NCI-H128 (cell line): ENCODE data around the gene THRB.

Source experiments
- DNase-seq: peaks from one replicate; lab custom pipeline; 2025; ENCODE audit not compliant: unreplicated experiment; lab: John Stamatoyannopoulos, UW

The THRB gene

DNA sequence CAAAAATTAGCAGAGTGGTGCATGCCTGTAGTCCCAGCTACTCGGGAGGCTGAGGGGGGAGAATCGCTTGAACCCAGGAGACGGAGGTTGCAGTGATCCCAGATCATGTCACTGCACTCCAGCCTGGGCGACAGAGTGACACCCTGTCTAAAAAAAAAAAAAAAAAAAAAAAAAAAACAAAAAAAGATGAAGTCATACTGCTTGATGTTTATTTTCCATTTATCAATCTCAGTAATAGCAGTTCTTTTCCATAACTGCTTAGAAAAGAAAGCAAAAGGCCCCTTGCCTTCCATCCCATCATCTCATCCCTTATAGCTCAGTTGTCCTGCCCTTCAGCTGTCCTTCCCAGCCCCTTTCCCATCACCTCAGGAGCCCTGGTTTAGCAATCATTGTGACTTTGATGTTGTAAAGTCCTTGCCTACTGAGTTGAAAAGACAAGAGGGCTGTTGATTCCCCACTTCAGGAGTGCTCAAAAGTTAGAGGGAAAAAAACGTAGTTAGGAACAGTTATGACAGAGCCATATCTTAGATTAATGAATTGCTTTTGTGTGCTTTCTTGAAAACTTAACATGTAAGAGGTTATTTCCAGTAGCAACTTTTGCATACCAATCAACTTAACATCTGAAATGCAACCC is 18.0 kb upstream of the THRB start:
- no peak for DNase-seq

GRCh38 chr3:24510030-24510648 is 15.5 kb upstream of the THRB start:
- no peak for DNase-seq

- no peak for DNase-seq
These were observed 13.8 kb upstream of the THRB start for GRCh38 chr3:24508423-24508839.

- DNase-seq, result no peak
These were observed 13.2 kb upstream of the THRB start for GRCh38 chr3:24507776-24508422.

DNA sequence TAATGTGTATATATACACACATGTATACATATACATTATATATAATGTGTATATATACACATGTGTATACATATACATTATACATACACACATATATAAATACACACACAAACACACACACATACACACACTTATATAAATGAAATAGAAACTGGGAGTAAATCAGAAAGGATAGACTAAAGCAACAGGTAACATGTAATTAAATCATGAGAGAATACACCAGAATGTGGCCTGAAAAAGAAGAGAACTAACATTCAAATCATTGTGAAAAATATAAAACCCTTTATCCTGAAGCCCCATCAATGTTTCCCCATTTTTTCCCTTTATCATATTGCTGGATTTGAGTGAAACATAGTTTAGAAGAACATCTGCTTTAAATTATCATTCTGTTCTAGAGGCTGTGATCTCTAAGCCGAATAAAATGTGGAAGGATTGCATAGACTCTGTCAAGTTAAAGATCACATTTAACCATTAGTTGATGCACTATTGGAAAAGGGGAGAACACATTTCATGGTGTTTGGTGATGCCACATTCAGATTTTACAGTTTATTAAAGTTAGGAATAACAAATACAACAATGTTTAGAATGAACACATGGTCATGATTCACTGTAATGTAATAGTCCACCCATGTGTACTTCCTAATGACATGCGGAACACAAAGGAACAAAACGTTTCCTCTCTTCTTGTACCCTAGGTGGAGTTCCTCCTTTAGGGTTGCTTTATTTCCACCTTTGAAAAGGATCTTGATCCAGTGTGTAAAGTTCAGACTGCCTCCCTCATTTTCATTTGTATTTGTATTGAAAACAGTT is 12.5 kb upstream of the THRB start:
- DNase-seq, result no peak

DNA sequence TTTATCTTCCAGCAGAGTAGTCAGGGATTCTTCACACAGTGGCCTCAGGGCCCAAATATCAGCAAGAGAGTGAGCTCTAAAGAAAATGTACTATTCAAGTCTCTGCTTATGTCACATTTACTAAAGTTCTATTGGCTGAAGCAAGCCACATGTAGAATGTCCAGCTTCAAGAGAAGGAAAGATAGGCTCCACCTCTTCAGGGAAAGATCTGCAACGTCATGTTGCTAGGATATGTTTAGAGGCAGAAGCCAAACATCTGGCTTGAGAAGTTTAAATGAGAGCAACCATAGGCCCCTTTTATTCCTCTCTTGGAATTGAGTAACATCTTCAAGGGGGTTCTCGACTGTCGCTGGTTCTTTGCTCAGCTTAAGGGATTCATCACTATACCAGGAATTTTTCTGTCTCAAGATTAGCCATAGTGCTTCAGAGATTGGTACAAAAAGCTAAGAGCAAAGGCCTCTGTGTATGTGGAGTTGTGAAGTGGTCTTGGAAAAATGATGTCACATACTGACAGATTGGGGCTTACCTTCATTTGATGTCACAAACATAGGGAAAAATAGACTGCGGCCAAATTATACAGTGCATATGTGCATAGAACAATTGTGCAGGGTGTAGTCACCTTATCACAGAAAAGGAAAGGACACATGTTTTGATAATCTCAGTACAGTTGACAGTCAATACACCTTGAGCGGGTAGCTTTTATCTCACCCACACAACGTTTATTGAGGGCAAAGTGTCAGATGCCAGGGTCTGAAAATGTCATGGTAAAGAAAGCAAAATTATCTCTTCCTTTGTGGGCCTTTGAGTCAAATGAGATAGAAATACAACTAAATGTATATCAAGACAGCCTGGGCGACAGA is 11.3 kb upstream of the THRB start:
- no peak for DNase-seq

DNA sequence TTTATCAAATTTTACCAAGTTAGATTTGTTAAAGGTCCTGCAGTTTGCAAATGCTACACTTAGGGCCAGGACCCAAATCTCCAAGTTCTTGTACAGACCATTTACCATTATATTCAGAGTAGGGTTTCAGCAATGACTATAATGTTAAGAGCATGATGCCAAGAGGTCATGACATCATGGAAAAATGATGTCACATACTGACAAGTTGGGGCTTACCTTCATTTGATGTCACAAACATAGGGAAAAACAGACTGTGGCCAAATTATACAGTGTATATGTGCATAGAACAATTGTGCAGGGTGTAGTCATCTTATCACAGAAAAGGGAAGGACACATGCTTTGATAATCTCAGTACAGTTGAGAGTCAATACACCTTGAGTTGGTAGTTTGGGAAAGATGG is 10.1 kb upstream of the THRB start:
- DNase-seq, result no peak

GRCh38 chr3:24503616-24504113 is 9.0 kb upstream of the THRB start:
- DNase-seq, result no peak

GRCh38 chr3:24502690-24503089 is 8.0 kb upstream of the THRB start:
- DNase-seq, result no peak

DNA sequence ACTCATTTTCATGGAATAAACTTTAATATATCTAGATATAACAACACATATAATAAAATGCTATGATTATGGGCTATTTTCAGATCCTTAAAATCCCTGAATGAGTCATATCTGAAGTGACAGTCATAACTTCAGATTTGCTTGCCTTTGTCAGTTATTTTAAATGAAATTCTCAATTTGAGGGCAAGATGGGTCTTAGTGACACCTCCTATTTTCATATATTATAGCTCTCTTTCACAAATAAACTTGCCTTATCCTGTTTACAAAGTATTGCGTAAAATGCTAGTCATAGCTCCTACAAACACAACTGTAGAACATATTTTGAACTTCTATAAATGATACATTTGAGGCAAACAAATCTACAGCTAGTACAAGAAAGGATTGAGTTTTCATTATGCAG is 6.2 kb upstream of the THRB start:
- DNase-seq, result no peak

GRCh38 chr3:24499991-24500390 is 5.3 kb upstream of the THRB start:
- no peak for DNase-seq

- no peak for DNase-seq
These were observed 4.1 kb upstream of the THRB start for GRCh38 chr3:24498796-24499195.

GRCh38 chr3:24498391-24498790 is 3.7 kb upstream of the THRB start:
- no peak for DNase-seq

GRCh38 chr3:24497942-24498341 is 3.3 kb upstream of the THRB start:
- no peak for DNase-seq

GRCh38 chr3:24496529-24497482 is 2.2 kb upstream of the THRB start:
- DNase-seq, result no peak

- DNase-seq, result no peak
These were observed 810 bp upstream of the THRB start for GRCh38 chr3:24495326-24495994.

- DNase-seq, result no peak
These were observed 668 bp downstream of the THRB start for GRCh38 chr3:24493746-24494617.

GRCh38 chr3:24492971-24493551 is 1.6 kb downstream of the THRB start:
- DNase-seq, result no peak
